ENCODE data around the gene BBS1. TPM values are rescaled to one million over a fixed set of nuclear protein-coding genes. Genes with fewer than 3 reads are reported as not detected.

The BBS1 gene
- total RNA-seq, 2 donors from 2014 or later, result 106 to 148 TPM

Other genes starting within 250 kb of the BBS1 start
- 100 to 1,000 TPM; 140 to 166 TPM for gene RAB1B, start 242.0 kb upstream of the BBS1 start, total RNA-seq
- gene CNIH2, start 232.5 kb upstream of the BBS1 start, total RNA-seq, result 1 to 10 TPM in 1 of 2 donors, not detected in 1; 3.6 TPM
- gene YIF1A, start 221.5 kb upstream of the BBS1 start, total RNA-seq, result 100 to 1,000 TPM in 1 of 2 donors, 10 to 100 TPM in 1; 92.6 to 112 TPM
- gene TMEM151A, start 218.7 kb upstream of the BBS1 start, total RNA-seq, result under 1 TPM; 0.17 to 0.50 TPM
- gene CD248, start 193.6 kb upstream of the BBS1 start, total RNA-seq, result 1 to 10 TPM; 1.9 to 7.3 TPM
- 10 to 100 TPM; 12.8 to 16.9 TPM for gene RIN1, start 174.2 kb upstream of the BBS1 start, total RNA-seq
- gene BRMS1, start 165.5 kb upstream of the BBS1 start, total RNA-seq, result 10 to 100 TPM; 55.7 to 71.3 TPM
- gene B4GAT1, start 163.0 kb upstream of the BBS1 start, total RNA-seq, result 10 to 100 TPM; 47.0 to 64.9 TPM
- 10 to 100 TPM; 10.1 to 12.5 TPM for gene SLC29A2, start 138.9 kb upstream of the BBS1 start, total RNA-seq
- under 1 TPM in 1 of 2 donors, not detected in 1; 0.74 TPM for gene NPAS4, start 89.6 kb upstream of the BBS1 start, total RNA-seq
- gene MRPL11, start 71.8 kb upstream of the BBS1 start, total RNA-seq, result 10 to 100 TPM; 44.2 to 51.2 TPM
- gene PELI3, start 43.7 kb upstream of the BBS1 start, total RNA-seq, result 10 to 100 TPM; 23.9 to 27.0 TPM
- 10 to 100 TPM; 37.0 to 53.6 TPM for gene DPP3, start 30.2 kb upstream of the BBS1 start, total RNA-seq
- gene ZDHHC24, start 35.4 kb downstream of the BBS1 start, total RNA-seq, result 10 to 100 TPM; 24.9 to 37.8 TPM
- gene ACTN3, start 36.3 kb downstream of the BBS1 start, total RNA-seq, result not detected
- 100 to 1,000 TPM; 119 to 130 TPM for gene CTSF, start 58.0 kb downstream of the BBS1 start, total RNA-seq
- gene CCDC87, start 82.4 kb downstream of the BBS1 start, total RNA-seq, result 1 to 10 TPM in 1 of 2 donors, under 1 TPM in 1; 0.82 to 3.8 TPM
- 10 to 100 TPM; 31.0 to 63.8 TPM for gene CCS, start 82.5 kb downstream of the BBS1 start, total RNA-seq
- gene RBM14, start 106.0 kb downstream of the BBS1 start, total RNA-seq, result 10 to 100 TPM; 45.9 to 98.8 TPM
- 100 to 1,000 TPM; 105 to 137 TPM for gene RBM4, start 128.1 kb downstream of the BBS1 start, total RNA-seq
- gene RBM4B, start 167.3 kb downstream of the BBS1 start, total RNA-seq, result 10 to 100 TPM; 15.5 to 40.7 TPM
- gene SPTBN2, start 218.6 kb downstream of the BBS1 start, total RNA-seq, result 100 to 1,000 TPM; 139 to 140 TPM